DND-41 (cell line): ENCODE data around the gene RICTOR.

Experiments used
- ATAC-seq: fragments of 200-7000 bp; cut with Tn5 transposase; 3 replicates; pipeline ENCODE4 v1.9.1; 2021; ENCODE audit warnings: low read depth; ENCODE audit not compliant: insufficient read depth
- DNase-seq: peaks from one replicate; pipeline ENCODE4 v3.0.0-alpha.2; 2020
- H2AFZ ChIP-seq: 2 replicates; pipeline ENCODE4 v1.6.0; 2012; ENCODE audit warnings: low read depth, low read length
- H3K27ac ChIP-seq: 2 replicates; pipeline ENCODE4 v1.5.1; 2012; ENCODE audit warnings: low read length, inconsistent platforms
- H3K27me3 ChIP-seq: fragments of 200-600 bp; sonication (generic); 2 replicates; pipeline ENCODE4 v1.6.0; 2012; ENCODE audit warnings: low read length, mild to moderate bottlenecking, inconsistent platforms; ENCODE audit not compliant: insufficient read depth, poor library complexity
- H3K36me3 ChIP-seq: 2 replicates; pipeline ENCODE4 v1.5.1; 2012; ENCODE audit warnings: low read length, inconsistent platforms; ENCODE audit not compliant: insufficient read depth
- H3K4me1 ChIP-seq: 2 replicates; pipeline ENCODE4 v1.5.1; 2012; ENCODE audit warnings: mild to moderate bottlenecking, low read length; ENCODE audit not compliant: insufficient read depth
- H3K4me2 ChIP-seq: 2 replicates; pipeline ENCODE4 v1.6.0; 2012; ENCODE audit warnings: mild to moderate bottlenecking, moderate library complexity, low read length, inconsistent platforms; ENCODE audit not compliant: insufficient read depth
- H3K4me3 ChIP-seq, 2 experiments: fragments of 200-600 bp in 1 of 2; shearing (Covaris generic) in 1 of 2; 2 replicates each; pipeline ENCODE4 v1.5.1; 2012 to 2016; ENCODE audit warnings: inconsistent platforms in 2 of 2, low read length in 2 of 2, mild to moderate bottlenecking in 2 of 2, low read depth in 1 of 2, moderate library complexity in 1 of 2
- H3K79me2 ChIP-seq: 2 replicates; pipeline ENCODE4 v1.6.0; 2012; ENCODE audit warnings: low read length, inconsistent platforms; ENCODE audit not compliant: insufficient read depth
- H3K9ac ChIP-seq: 2 replicates; pipeline ENCODE4 v1.6.0; 2012; ENCODE audit warnings: low read depth, mild to moderate bottlenecking, inconsistent platforms, low read length, moderate library complexity
- H3K9me3 ChIP-seq: 2 replicates; pipeline ENCODE4 v1.5.1; 2012; ENCODE audit warnings: low read length, moderate library complexity, mild to moderate bottlenecking, inconsistent platforms; ENCODE audit not compliant: insufficient read depth, severe bottlenecking
- H4K20me1 ChIP-seq: 2 replicates; pipeline ENCODE4 v1.6.0; 2012; ENCODE audit warnings: low read length; ENCODE audit not compliant: insufficient read depth
- CTCF ChIP-seq: IDR thresholded peaks from 2 replicates; pipeline ENCODE4 v1.5.1; 2012; ENCODE audit warnings: borderline replicate concordance, low read length, moderate library complexity, mild to moderate bottlenecking; ENCODE audit not compliant: poor library complexity, severe bottlenecking; ENCODE audit errors: extremely low read depth
- EZH2 ChIP-seq: IDR thresholded peaks from 3 replicates; pipeline ENCODE4 v1.6.1; 2012; ENCODE audit warnings: borderline replicate concordance, low read depth, mild to moderate bottlenecking, moderate library complexity, low read length, inconsistent platforms; ENCODE audit not compliant: severe bottlenecking

The RICTOR gene

GRCh38 chr5:39023121-39023520, 51.1 kb downstream of the RICTOR start:
- Histone ChIP-seq H2AFZ (no peak overlapping the region), H3K4me3 (no peak overlapping the region), H4K20me1 (peaks cover 29% of the 10 kb centered on the region), H3K9ac (no peak overlapping the region), H3K79me2 (peaks cover 93% of the 10 kb centered on the region), H3K4me2 (no peak overlapping the region), H3K4me1 (no peaks in the 10 kb centered on the region), H3K27me3 (no peaks in the 10 kb centered on the region), H3K27ac (no peak overlapping the region), H3K9me3 (no peaks in the 10 kb centered on the region), H3K36me3 (peaks cover 46% of the 10 kb centered on the region)
- no peak for ATAC-seq
- DNase-seq = no peak
- TF ChIP-seq EZH2 = no peak
- TF ChIP-seq CTCF = no peak

GRCh38 chr5:39022151-39022550, 52.0 kb downstream of the RICTOR start:
- no peak overlapping the region for H3K4me3 ChIP-seq
- H3K4me2 ChIP-seq = no peak overlapping the region
- H3K27me3 ChIP-seq = no peaks in the 10 kb centered on the region
- no peak overlapping the region for H3K27ac ChIP-seq
- no peak for TF ChIP-seq EZH2
- no peak for TF ChIP-seq CTCF
- H3K36me3 ChIP-seq = peaks cover 52% of the 10 kb centered on the region
- ATAC-seq (no peak), DNase-seq (no peak)
- no peak overlapping the region for H2AFZ ChIP-seq
- H4K20me1 ChIP-seq = peaks cover 29% of the 10 kb centered on the region
- no peak overlapping the region for H3K9ac ChIP-seq
- H3K4me1 ChIP-seq = peaks cover 4% of the 10 kb centered on the region; the same call in 1 of the 2 replicates
- H3K9me3 ChIP-seq = no peaks in the 10 kb centered on the region
- H3K79me2 ChIP-seq = peaks cover 89% of the 10 kb centered on the region

- ATAC-seq (no peak), DNase-seq (no peak)
- no peak overlapping the region for H3K9ac ChIP-seq
- H3K4me2 ChIP-seq = no peak overlapping the region
- H4K20me1 ChIP-seq = peaks cover 29% of the 10 kb centered on the region
- no peak overlapping the region for H3K4me3 ChIP-seq
- no peaks in the 10 kb centered on the region for H3K27me3 ChIP-seq
- H3K36me3 ChIP-seq = peaks cover 47% of the 10 kb centered on the region
- H3K79me2 ChIP-seq = peaks cover 84% of the 10 kb centered on the region
- H3K27ac ChIP-seq = no peak overlapping the region
- TF ChIP-seq EZH2 (no peak), CTCF (no peak)
- no peaks in the 10 kb centered on the region for H3K9me3 ChIP-seq
- H2AFZ ChIP-seq = no peak overlapping the region
- H3K4me1 ChIP-seq = peaks cover 11% of the 10 kb centered on the region
Observed at GRCh38 chr5:39021413-39021812, 52.8 kb downstream of the RICTOR start.

- Histone ChIP-seq H3K27me3 (no peaks in the 10 kb centered on the region), H3K9ac (no peak overlapping the region), H3K79me2 (peaks cover 84% of the 10 kb centered on the region), H3K27ac (no peak overlapping the region), H4K20me1 (peaks cover 28% of the 10 kb centered on the region), H3K36me3 (peaks cover 50% of the 10 kb centered on the region), H3K9me3 (no peaks in the 10 kb centered on the region), H3K4me3 (no peak overlapping the region), H2AFZ (no peak overlapping the region), H3K4me2 (no peak overlapping the region), H3K4me1 (peaks cover 21% of the 10 kb centered on the region)
- DNase-seq (no peak), ATAC-seq (no peak)
- TF ChIP-seq EZH2 (no peak), CTCF (no peak)
Observed at GRCh38 chr5:39020458-39020857, 53.7 kb downstream of the RICTOR start.
